ENCODE results near the gene GASK1A. TPM values are rescaled to one million over a fixed set of nuclear protein-coding genes. Genes with fewer than 3 reads are reported as not detected.

Gene GASK1A
- total RNA-seq, 1 experiment from 2014 or later = 1.4 TPM

GRCh38 chr3:43023066-43023465, 44.0 kb downstream of the GASK1A start:
- Histone ChIP-seq H3K27ac (ENCODE audit: low read depth, low read length, poor library complexity, severe bottlenecking) (no peak overlapping the region), H3K4me3 (ENCODE audit: low read depth, low read length, poor library complexity, severe bottlenecking) (no peak overlapping the region), H3K9me3 (ENCODE audit: low read depth, low read length, poor library complexity, severe bottlenecking) (no peaks in the 10 kb centered on the region), H3K27me3 (replicated peaks; ENCODE audit: insufficient read depth, low read depth, low read length, poor library complexity) (no peaks in the 10 kb centered on the region), H3K36me3 (ENCODE audit: insufficient read depth, low read length, poor library complexity, severe bottlenecking) (no peaks in the 10 kb centered on the region), H3K4me1 (ENCODE audit: insufficient read depth, low read length, poor library complexity, severe bottlenecking) (no peaks in the 10 kb centered on the region)
- intact Hi-C loops (cut with micrococcal nuclease; ENCODE audit: unreplicated experiment) = no loop called here
- no TSS peak for BruUV-seq (replicated peaks)
- POLR2A ChIA-PET (ENCODE audit: low non-redundant PET) = no interaction called here
- CTCF ChIA-PET = no interaction called here
- TF ChIP-seq EZH2 (IDR thresholded peaks at IDR 0.05; ENCODE audit: borderline replicate concordance, low read depth, low read length, poor library complexity, severe bottlenecking) = no peak
- TF ChIP-seq, protein P1, sequence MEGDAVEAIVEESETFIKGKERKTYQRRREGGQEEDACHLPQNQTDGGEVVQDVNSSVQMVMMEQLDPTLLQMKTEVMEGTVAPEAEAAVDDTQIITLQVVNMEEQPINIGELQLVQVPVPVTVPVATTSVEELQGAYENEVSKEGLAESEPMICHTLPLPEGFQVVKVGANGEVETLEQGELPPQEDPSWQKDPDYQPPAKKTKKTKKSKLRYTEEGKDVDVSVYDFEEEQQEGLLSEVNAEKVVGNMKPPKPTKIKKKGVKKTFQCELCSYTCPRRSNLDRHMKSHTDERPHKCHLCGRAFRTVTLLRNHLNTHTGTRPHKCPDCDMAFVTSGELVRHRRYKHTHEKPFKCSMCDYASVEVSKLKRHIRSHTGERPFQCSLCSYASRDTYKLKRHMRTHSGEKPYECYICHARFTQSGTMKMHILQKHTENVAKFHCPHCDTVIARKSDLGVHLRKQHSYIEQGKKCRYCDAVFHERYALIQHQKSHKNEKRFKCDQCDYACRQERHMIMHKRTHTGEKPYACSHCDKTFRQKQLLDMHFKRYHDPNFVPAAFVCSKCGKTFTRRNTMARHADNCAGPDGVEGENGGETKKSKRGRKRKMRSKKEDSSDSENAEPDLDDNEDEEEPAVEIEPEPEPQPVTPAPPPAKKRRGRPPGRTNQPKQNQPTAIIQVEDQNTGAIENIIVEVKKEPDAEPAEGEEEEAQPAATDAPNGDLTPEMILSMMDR (conservative IDR thresholded peaks at IDR 0.05; ENCODE audit: low read depth, low read length) = no peak
- DNase-seq (ENCODE audit: low spot score) = no peak

GRCh38 chr3:43023746-43024145, 44.6 kb downstream of the GASK1A start:
- no peak for TF ChIP-seq EZH2 (IDR thresholded peaks at IDR 0.05; ENCODE audit: borderline replicate concordance, low read depth, low read length, poor library complexity, severe bottlenecking)
- TF ChIP-seq, protein P1 (conservative IDR thresholded peaks at IDR 0.05; ENCODE audit: low read depth, low read length) = no peak
- Histone ChIP-seq H3K4me1 (ENCODE audit: insufficient read depth, low read length, poor library complexity, severe bottlenecking) (no peaks in the 10 kb centered on the region), H3K27ac (ENCODE audit: low read depth, low read length, poor library complexity, severe bottlenecking) (no peak overlapping the region), H3K4me3 (ENCODE audit: low read depth, low read length, poor library complexity, severe bottlenecking) (no peak overlapping the region), H3K9me3 (ENCODE audit: low read depth, low read length, poor library complexity, severe bottlenecking) (no peaks in the 10 kb centered on the region), H3K36me3 (ENCODE audit: insufficient read depth, low read length, poor library complexity, severe bottlenecking) (no peaks in the 10 kb centered on the region), H3K27me3 (replicated peaks; ENCODE audit: insufficient read depth, low read depth, low read length, poor library complexity) (no peaks in the 10 kb centered on the region)
- no peak for DNase-seq (ENCODE audit: low spot score)
- no TSS peak for BruUV-seq (replicated peaks)
- CTCF ChIA-PET = no interaction called here
- POLR2A ChIA-PET (ENCODE audit: low non-redundant PET) = no interaction called here
- intact Hi-C loops (cut with micrococcal nuclease; ENCODE audit: unreplicated experiment) = no loop called here

DNA sequence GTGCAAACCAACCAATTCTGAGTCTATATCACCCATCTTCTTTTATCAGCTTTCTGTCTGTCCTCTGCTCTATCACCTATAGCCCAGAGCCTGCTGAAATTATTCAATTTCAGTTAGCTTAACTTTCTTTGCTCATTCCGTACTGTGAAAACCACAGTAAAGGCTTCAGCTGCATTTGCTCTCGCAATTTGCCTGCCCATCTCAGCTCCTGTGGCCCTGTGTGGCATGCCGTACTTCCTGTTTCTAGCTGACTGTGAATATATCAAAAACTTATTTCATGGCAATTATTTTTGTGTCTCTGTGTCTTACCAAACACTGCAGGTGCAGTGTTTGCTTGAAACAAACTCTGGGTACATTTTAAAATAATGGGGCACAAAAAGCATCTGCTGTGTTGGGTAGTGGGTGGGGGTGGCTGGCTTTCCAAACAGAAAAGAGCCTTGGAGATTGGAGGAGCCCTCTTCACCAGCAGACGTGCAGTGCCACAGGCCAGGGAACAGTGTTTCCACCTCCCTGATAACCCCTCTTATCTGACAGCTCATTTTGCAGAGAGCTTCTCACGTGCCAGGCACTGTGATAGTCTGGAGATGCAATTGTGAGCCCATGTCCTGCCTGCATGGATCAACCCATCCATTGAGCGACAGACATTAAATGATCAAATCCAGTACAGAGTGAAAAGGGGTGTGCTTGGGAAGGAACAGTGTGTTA, 45.2 kb downstream of the GASK1A start:
- no peaks in the 10 kb centered on the region for H3K4me1 ChIP-seq (ENCODE audit: insufficient read depth, low read length, poor library complexity, severe bottlenecking)
- ChIA-PET CTCF (no interaction called here), POLR2A (ENCODE audit: low non-redundant PET) (no interaction called here)
- no peaks in the 10 kb centered on the region for H3K9me3 ChIP-seq (ENCODE audit: low read depth, low read length, poor library complexity, severe bottlenecking)
- no peak for TF ChIP-seq EZH2 (IDR thresholded peaks at IDR 0.05; ENCODE audit: borderline replicate concordance, low read depth, low read length, poor library complexity, severe bottlenecking)
- TF ChIP-seq, protein P1 (conservative IDR thresholded peaks at IDR 0.05; ENCODE audit: low read depth, low read length) = no peak
- no peak overlapping the region for H3K4me3 ChIP-seq (ENCODE audit: low read depth, low read length, poor library complexity, severe bottlenecking)
- intact Hi-C loops (cut with micrococcal nuclease; ENCODE audit: unreplicated experiment) = no loop called here
- no peaks in the 10 kb centered on the region for H3K27me3 ChIP-seq (replicated peaks; ENCODE audit: insufficient read depth, low read depth, low read length, poor library complexity)
- no TSS peak for BruUV-seq (replicated peaks)
- no peak for DNase-seq (ENCODE audit: low spot score)
- H3K27ac ChIP-seq (ENCODE audit: low read depth, low read length, poor library complexity, severe bottlenecking) = no peak overlapping the region
- no peaks in the 10 kb centered on the region for H3K36me3 ChIP-seq (ENCODE audit: insufficient read depth, low read length, poor library complexity, severe bottlenecking)

Measured in A673 (cell line).